GM12878 (cell line): ENCODE data around the gene FAM219A.

Experiments used
- CTCF ChIP-seq, 3 experiments: IDR thresholded peaks in 2 of 3; conservative IDR thresholded peaks in 1 of 3; 2 replicates each; pipeline ENCODE4 v1.5.1; 2011; ENCODE audit warnings: low read depth in 3 of 3, low read length in 3 of 3, mild to moderate bottlenecking in 3 of 3, control low read depth in 2 of 3, moderate library complexity in 2 of 3, inconsistent platforms in 1 of 3, mixed read lengths in 1 of 3; ENCODE audit not compliant: control insufficient read depth in 2 of 3, insufficient read depth in 1 of 3; ENCODE audit errors: extremely low read depth in 1 of 3
- EP300 ChIP-seq, 2 experiments: fragments of 150-350 bp in 1 of 2; IDR thresholded peaks; 2 replicates each; pipeline ENCODE4 v1.6.1; 2011 to 2012; ENCODE audit warnings: low read depth in 2 of 2, low read length in 2 of 2, borderline replicate concordance in 1 of 2, improper control_type of control experiment in 1 of 2, inconsistent platforms in 1 of 2; ENCODE audit not compliant: control insufficient read depth in 1 of 2
- POLR2A ChIP-seq: IDR thresholded peaks from 2 replicates; pipeline ENCODE4 v1.6.1; 2011; ENCODE audit warnings: low read depth, mild to moderate bottlenecking, low read length

- TF ChIP-seq POLR2A (no peak), CTCF (IDR thresholded peaks at IDR 0.05 in 2 of 3, conservative IDR thresholded peaks at IDR 0.05 in 1 of 3; ENCODE audit: control insufficient read depth in 2 of 3, extremely low read depth in 1 of 3, insufficient read depth in 1 of 3, low read depth in 3 of 3, low read length in 3 of 3) (no peak), EP300 (IDR thresholded peaks at IDR 0.05; ENCODE audit: borderline replicate concordance in 1 of 2, control insufficient read depth in 1 of 2, low read depth in 2 of 2, low read length in 2 of 2) (no peak)
Observed at GRCh38 chr9:34400686-34401602, 57.4 kb downstream of the FAM219A start.
